Measurements from ENCODE around the gene RMDN2.

RMDN2 gene

DNA sequence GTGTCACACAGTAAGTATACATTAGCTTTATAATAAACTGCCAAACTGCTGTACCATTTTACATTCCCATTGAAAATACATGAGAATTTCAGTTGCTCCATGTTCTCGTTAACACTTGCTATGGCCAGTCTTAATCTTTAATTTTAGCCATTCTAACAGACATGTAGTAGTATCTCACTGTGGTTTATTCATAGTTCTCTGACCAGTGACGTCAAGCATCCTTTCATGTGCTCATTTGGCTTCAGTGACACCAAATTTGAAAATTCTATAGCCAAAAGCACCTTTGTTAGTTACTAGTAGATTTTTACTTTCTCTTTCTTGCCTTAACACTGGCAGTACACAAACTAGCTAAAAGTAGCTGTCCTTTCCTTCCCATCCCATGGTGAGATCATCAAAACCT lies 107.9 kb downstream of the RMDN2 start:
- Histone ChIP-seq H3K27ac (no peak overlapping the region), H3K4me3 (no peak overlapping the region)
- TF ChIP-seq CTCF (IDR thresholded peaks at IDR 0.05): no peak
- DNase-seq (ENCODE audit: low spot score): no peak

DNA sequence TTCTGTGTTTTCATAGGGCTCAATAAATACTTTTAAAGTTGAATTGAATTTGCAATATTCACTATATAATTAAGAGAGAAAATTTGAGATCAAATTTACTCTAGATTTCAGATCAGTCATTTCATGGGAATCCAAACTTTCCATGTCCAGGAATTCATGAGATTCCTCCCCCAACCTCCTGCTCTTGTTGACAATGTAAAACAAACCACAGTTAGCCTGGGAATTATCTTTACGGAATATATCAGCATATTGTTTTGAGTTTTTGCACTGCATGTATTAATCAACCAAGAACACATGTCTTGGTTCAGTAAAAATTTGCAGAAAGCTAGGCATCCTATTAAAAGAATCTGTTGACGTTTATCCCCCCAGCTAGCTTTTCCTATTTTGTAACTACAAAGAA lies 108.6 kb downstream of the RMDN2 start:
- no peak overlapping the region for H3K4me3 ChIP-seq
- no peak for DNase-seq (ENCODE audit: low spot score)
- no peak overlapping the region for H3K27ac ChIP-seq
- no peak for TF ChIP-seq CTCF (IDR thresholded peaks at IDR 0.05)

DNA sequence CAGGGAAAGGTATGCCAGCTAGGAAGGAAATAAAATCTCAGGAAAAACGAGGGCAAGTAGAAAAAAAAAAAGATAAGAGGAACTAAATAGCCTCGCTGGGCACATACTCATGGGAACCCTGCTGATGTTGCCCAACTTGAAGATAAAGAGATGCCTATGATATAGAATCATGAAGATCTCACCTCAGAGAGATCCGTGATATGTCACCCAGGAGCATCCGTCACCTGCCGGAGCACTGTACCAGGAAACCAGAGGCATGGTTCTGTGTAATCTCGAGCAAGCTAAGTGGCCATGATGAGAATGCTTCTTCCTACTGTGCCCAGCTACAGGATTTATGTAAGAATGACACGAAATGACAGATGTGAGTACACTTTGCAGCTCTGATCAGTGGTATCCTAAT lies 110.9 kb downstream of the RMDN2 start:
- TF ChIP-seq CTCF (IDR thresholded peaks at IDR 0.05): no peak
- no peak overlapping the region for H3K27ac ChIP-seq
- no peak overlapping the region for H3K4me3 ChIP-seq
- DNase-seq (ENCODE audit: low spot score): no peak

DNA sequence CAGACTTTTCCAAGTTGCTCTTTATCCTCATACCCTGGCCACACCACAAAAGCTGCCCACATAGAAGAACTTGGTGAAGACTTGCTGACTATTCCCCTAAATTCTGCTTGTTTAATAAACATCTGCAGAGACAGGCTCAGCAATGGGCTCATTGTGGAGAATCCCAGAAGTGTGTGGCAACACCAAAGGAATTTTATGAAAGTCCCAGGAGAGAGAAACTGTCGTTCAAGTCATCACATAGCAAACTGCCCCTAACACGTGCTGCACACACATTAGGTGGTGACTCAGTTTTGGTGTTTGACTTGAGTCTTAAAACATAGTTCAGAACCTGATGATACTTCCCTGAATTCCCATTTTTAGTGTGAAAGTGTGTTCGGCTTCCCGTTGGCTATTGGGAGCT lies 112.2 kb downstream of the RMDN2 start:
- DNase-seq (ENCODE audit: low spot score): no peak
- no peak for TF ChIP-seq CTCF (IDR thresholded peaks at IDR 0.05)
- H3K4me3 ChIP-seq: no peak overlapping the region
- no peak overlapping the region for H3K27ac ChIP-seq

GRCh38 chr2:38037757-38038621 lies 112.9 kb downstream of the RMDN2 start:
- peak overlapping the region in 1 of 2 donors; percentile 70 for H3K27ac ChIP-seq

GRCh38 chr2:38038682-38039081 lies 113.6 kb downstream of the RMDN2 start:
- DNase-seq (ENCODE audit: low spot score): no peak
- Histone ChIP-seq H3K27ac (peak overlapping the region in 1 of 2 donors; percentile 70), H3K4me3 (peak overlapping the region; percentile 61)
- no peak for TF ChIP-seq CTCF (IDR thresholded peaks at IDR 0.05)

More at GRCh38 chr2:38037757-38038621, 112.9 kb downstream of the RMDN2 start:
- no peak for DNase-seq (ENCODE audit: low spot score)
- peak overlapping the region; percentile 61 for H3K4me3 ChIP-seq
- no peak for TF ChIP-seq CTCF (IDR thresholded peaks at IDR 0.05)
